Hepatocyte (in vitro differentiated cells): Measurements from ENCODE around the gene LAMA3. TPM values are rescaled to one million over a fixed set of nuclear protein-coding genes. Genes with fewer than 3 reads are reported as not detected.

Source experiments
- DNase-seq: peaks from one replicate; pipeline ENCODE4 v3.0.0-alpha.2; 2016; ENCODE audit warnings: low spot score
- H2AFZ ChIP-seq: fragments of 200-600 bp; sonication (generic); 2 replicates; pipeline ENCODE4 v1.6.0; 2016; ENCODE audit warnings: antibody characterized with exemption, mild to moderate bottlenecking
- H3K27ac ChIP-seq: fragments of 200-600 bp; sonication (generic); 2 replicates; pipeline ENCODE4 v1.5.1; 2016; ENCODE audit warnings: mild to moderate bottlenecking
- H3K27me3 ChIP-seq: fragments of 200-600 bp; sonication (generic); 2 replicates; pipeline ENCODE4 v1.6.1; 2016
- H3K36me3 ChIP-seq: fragments of 200-600 bp; sonication (generic); replicated peaks from 2 replicates; pipeline ENCODE4 v1.5.1; 2016; ENCODE audit warnings: low read depth; ENCODE audit not compliant: insufficient read depth
- H3K4me1 ChIP-seq: fragments of 200-600 bp; sonication (generic); 2 replicates; pipeline ENCODE4 v1.5.1; 2016; ENCODE audit warnings: mild to moderate bottlenecking, moderate library complexity; ENCODE audit not compliant: insufficient read depth
- H3K4me2 ChIP-seq: fragments of 200-600 bp; sonication (generic); 2 replicates; pipeline ENCODE4 v1.6.0; 2016
- H3K4me3 ChIP-seq: fragments of 200-600 bp; sonication (generic); 2 replicates; pipeline ENCODE4 v1.5.1; 2016; ENCODE audit warnings: mild to moderate bottlenecking
- H3K79me2 ChIP-seq: fragments of 200-600 bp; sonication (generic); 2 replicates; pipeline ENCODE4 v1.6.0; 2017; ENCODE audit warnings: mild to moderate bottlenecking
- H3K9me2 ChIP-seq: fragments of 200-600 bp; sonication (generic); replicated peaks from 2 replicates; pipeline ENCODE4 v1.6.0; 2017; ENCODE audit warnings: mild to moderate bottlenecking; ENCODE audit not compliant: insufficient read depth
- H3K9me3 ChIP-seq: fragments of 200-600 bp; sonication (generic); 2 replicates; pipeline ENCODE4 v1.5.1; 2016; ENCODE audit warnings: low read depth, mild to moderate bottlenecking
- H4K20me1 ChIP-seq: fragments of 200-600 bp; sonication (generic); 2 replicates; pipeline ENCODE4 v1.6.0; 2016; ENCODE audit warnings: mild to moderate bottlenecking; ENCODE audit not compliant: insufficient read depth, poor library complexity, severe bottlenecking
- CTCF ChIP-seq: fragments of 200-600 bp; sonication (generic); IDR thresholded peaks from 2 replicates; pipeline ENCODE4 v1.5.1; 2016; ENCODE audit warnings: antibody characterized with exemption, mild to moderate bottlenecking; ENCODE audit not compliant: poor library complexity
- EZH2 ChIP-seq: fragments of 200-600 bp; sonication (generic); IDR thresholded peaks from 2 replicates; pipeline ENCODE4 v1.6.1; 2016; ENCODE audit warnings: antibody characterized with exemption, mild to moderate bottlenecking, borderline replicate concordance
- EZH2phosphoT487 ChIP-seq: fragments of 200-600 bp; sonication (generic); IDR thresholded peaks from one replicate; pipeline ENCODE4 v1.6.1; 2018; ENCODE audit warnings: antibody characterized with exemption, mild to moderate bottlenecking, low read depth, moderate library complexity; ENCODE audit not compliant: unreplicated experiment, severe bottlenecking
- WGBS: methylation state at CpG from one replicate; pipeline ENCODE4 v1.1.6; 2016; ENCODE audit warnings: low lambda C conversion rate; ENCODE audit errors: missing lambda C conversion rate; 5-methylcytosine and 5-hydroxymethylcytosine counted together
- polyA plus RNA-seq: library from polyadenylated mRNA; unstranded; fragments of >200 nt; fragmentation: Nextera tagmentation; extraction: Ambion mirVana; gene quantifications from 2 replicates; pipeline ENCODE4 v1.2.1, GENCODE V29; 2016
- total RNA-seq: library from RNA; depleted of rRNA; stranded (reverse); fragments of >200 nt; gene quantifications from 2 replicates; pipeline ENCODE4 v1.2.3, GENCODE V29; 2014

LAMA3 gene
- total RNA-seq (52.1 and 63.3 TPM in 2 replicates), polyA plus RNA-seq (27.8 and 29.9 TPM in 2 replicates)

- Histone ChIP-seq H3K4me1 (peaks cover 5% of the 10 kb centered on the region), H3K79me2 (peaks cover 20% of the 10 kb centered on the region), H3K27me3 (peaks cover 10% of the 10 kb centered on the region)
These were observed at the start of gene LAMA3 for GRCh38 chr18:23689031-23689615. TSS of gene LAMA3 (plus strand) at chr18:23689453. CDS start at chr18:23689684, 231 bp downstream.

GRCh38 chr18:23640052-23640451 lies 49.2 kb upstream of the LAMA3 start:
- peak; percentile 37 for DNase-seq
- Histone ChIP-seq H4K20me1 (no peaks in the 10 kb centered on the region), H3K27ac (no peak overlapping the region), H3K9me3 (no peaks in the 10 kb centered on the region), H3K4me3 (no peak overlapping the region), H3K79me2 (no peaks in the 10 kb centered on the region), H2AFZ (no peak overlapping the region), H3K4me2 (no peak overlapping the region), H3K36me3 (no peaks in the 10 kb centered on the region), H3K9me2 (no peaks in the 10 kb centered on the region), H3K27me3 (no peaks in the 10 kb centered on the region), H3K4me1 (peaks cover 4% of the 10 kb centered on the region)
- TF ChIP-seq EZH2 (no peak), EZH2phosphoT487 (no peak), CTCF (no peak)
- 77% methylated on average over 2 of the region's 2 CpGs for WGBS

More at GRCh38 chr18:23689031-23689615, at the start of gene LAMA3:
- Histone ChIP-seq H4K20me1 (no peaks in the 10 kb centered on the region), H3K9me2 (no peaks in the 10 kb centered on the region), H3K9me3 (no peaks in the 10 kb centered on the region), H2AFZ (peak within 1 kb of the TSS; percentile 75), H3K36me3 (no peaks in the 10 kb centered on the region), H3K4me2 (peak within 1 kb of the TSS; percentile 97), H3K27ac (peak within 1 kb of the TSS; percentile 67), H3K4me3 (peak within 1 kb of the TSS; percentile 43)
- 1% methylated on average over 42 of the region's 45 CpGs for WGBS
- DNase-seq: peak; percentile 86
- TF ChIP-seq EZH2 (no peak), EZH2phosphoT487 (no peak), CTCF (peak; percentile 34)

GRCh38 chr18:23641143-23641720 lies 48.0 kb upstream of the LAMA3 start:
- TF ChIP-seq EZH2: no peak
- no peak for TF ChIP-seq CTCF
- TF ChIP-seq EZH2phosphoT487: no peak
- Histone ChIP-seq H3K4me1 (peaks cover 4% of the 10 kb centered on the region), H3K9me3 (no peaks in the 10 kb centered on the region), H3K4me2 (no peak overlapping the region), H4K20me1 (no peaks in the 10 kb centered on the region), H3K79me2 (no peaks in the 10 kb centered on the region), H3K27me3 (no peaks in the 10 kb centered on the region), H3K27ac (no peak overlapping the region), H2AFZ (no peak overlapping the region), H3K9me2 (no peaks in the 10 kb centered on the region), H3K4me3 (no peak overlapping the region), H3K36me3 (no peaks in the 10 kb centered on the region)
- DNase-seq: no peak
- WGBS: 92% methylated on average over 11 of the region's 11 CpGs
